HepG2 (cell line): ENCODE measurements around the gene MCEE. TPM values are rescaled to one million over a fixed set of nuclear protein-coding genes. Genes with fewer than 3 reads are reported as not detected.

Source experiments
- ARNTL ChIP-seq: sonication (generic); formaldehyde crosslinking; IDR thresholded peaks from 2 replicates; pipeline ENCODE4 v1.4.0; 2020; ENCODE audit warnings: mild to moderate bottlenecking, missing genetic modification reagents
- FOSL2 ChIP-seq: sonication (generic); formaldehyde crosslinking; IDR thresholded peaks from 2 replicates; pipeline ENCODE4 v1.4.0; 2020; ENCODE audit warnings: missing genetic modification reagents
- GATAD1 ChIP-seq: IDR thresholded peaks from 2 replicates; pipeline ENCODE4 v1.6.1; 2016; ENCODE audit warnings: missing genetic modification reagents, missing compliant biosample characterization
- NR2F6 ChIP-seq, 2 experiments: IDR thresholded peaks; 2 replicates each; pipeline ENCODE4 v1.6.1; 2016; ENCODE audit warnings: antibody characterized with exemption in 1 of 2, mild to moderate bottlenecking in 1 of 2
- ZBTB21 ChIP-seq: sonication (generic); formaldehyde crosslinking; IDR thresholded peaks from 2 replicates; pipeline ENCODE4 v1.4.0; 2020; ENCODE audit warnings: missing genetic modification reagents
- ZNF670 ChIP-seq: sonication (generic); formaldehyde crosslinking; IDR thresholded peaks from 2 replicates; pipeline ENCODE4 v1.8.0; 2022; ENCODE audit warnings: mild to moderate bottlenecking, missing genetic modification reagents, borderline replicate concordance
- polyA plus RNA-seq, 8 experiments: library from polyadenylated mRNA; depleted of rRNA in 3 of 8; stranded (reverse) in 7 of 8; unstranded in 1 of 8; fragments of >200 nt; fragmentation: Illumina TruSeq in 4 of 8; extraction: Trizol in 4 of 8; gene quantifications; 2 replicates each; pipeline versions ENCODE4 v1.2.1 to v1.2.3, GENCODE V29; 2011 to 2016; ENCODE audit warnings: low read depth in 4 of 8, missing spikeins in 1 of 8, mixed read lengths in 1 of 8; ENCODE audit not compliant: insufficient read depth in 1 of 8
- total RNA-seq, 5 experiments: library from RNA; depleted of rRNA; stranded (reverse); fragments of >200 nt; fragmentation: Illumina TruSeq; extraction: Trizol; gene quantifications; 2 replicates each; pipeline ENCODE4 v1.2.3, GENCODE V29; 2016; ENCODE audit warnings: low read depth in 1 of 5
- TF ChIP-seq, protein P1 (sequence below): sonication (generic); formaldehyde crosslinking; IDR thresholded peaks from 2 replicates; pipeline ENCODE4 v1.5.0; 2020; ENCODE audit warnings: mild to moderate bottlenecking, missing genetic modification reagents, borderline replicate concordance
- TF ChIP-seq, protein P2 (sequence below): sonication (generic); formaldehyde crosslinking; IDR thresholded peaks from 2 replicates; pipeline ENCODE4 v1.9.0; 2022; ENCODE audit warnings: missing genetic modification reagents, mild to moderate bottlenecking, borderline replicate concordance
- TF ChIP-seq, protein P3 (sequence below): sonication (generic); formaldehyde crosslinking; IDR thresholded peaks from 2 replicates; pipeline ENCODE4 v1.4.0; 2020; ENCODE audit warnings: mild to moderate bottlenecking, missing genetic modification reagents
- TF ChIP-seq, protein P4 (sequence below): IDR thresholded peaks from 2 replicates; pipeline ENCODE4 v1.6.1; 2016

Gene MCEE
- total and polyA plus RNA-seq, 2 of the 13 experiments (the other 11 are each of a cell fraction or from before 2014, with no cell fraction given), result 32.0 to 66.9 TPM

DNA sequence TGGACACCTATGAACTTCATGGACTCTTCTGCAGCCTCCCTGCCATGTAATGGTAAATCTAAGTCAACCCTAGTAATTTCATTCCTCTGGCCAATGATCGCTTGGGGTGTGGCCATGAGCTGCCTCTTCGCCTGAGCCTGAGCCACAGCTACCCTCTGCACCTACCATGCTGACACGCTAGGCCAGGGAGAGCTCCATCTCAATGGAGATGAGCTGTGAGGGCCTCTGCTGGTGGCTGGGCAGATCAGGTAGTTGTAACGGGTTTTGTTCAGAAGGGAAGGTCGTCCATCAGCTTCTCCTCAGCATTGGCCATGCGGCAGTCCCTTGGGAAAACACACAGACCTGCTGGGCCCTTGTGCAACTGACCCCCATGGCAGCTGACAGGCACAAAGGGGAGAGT is 24.8 kb upstream of the MCEE start (continued):
- TF ChIP-seq, protein P1, sequence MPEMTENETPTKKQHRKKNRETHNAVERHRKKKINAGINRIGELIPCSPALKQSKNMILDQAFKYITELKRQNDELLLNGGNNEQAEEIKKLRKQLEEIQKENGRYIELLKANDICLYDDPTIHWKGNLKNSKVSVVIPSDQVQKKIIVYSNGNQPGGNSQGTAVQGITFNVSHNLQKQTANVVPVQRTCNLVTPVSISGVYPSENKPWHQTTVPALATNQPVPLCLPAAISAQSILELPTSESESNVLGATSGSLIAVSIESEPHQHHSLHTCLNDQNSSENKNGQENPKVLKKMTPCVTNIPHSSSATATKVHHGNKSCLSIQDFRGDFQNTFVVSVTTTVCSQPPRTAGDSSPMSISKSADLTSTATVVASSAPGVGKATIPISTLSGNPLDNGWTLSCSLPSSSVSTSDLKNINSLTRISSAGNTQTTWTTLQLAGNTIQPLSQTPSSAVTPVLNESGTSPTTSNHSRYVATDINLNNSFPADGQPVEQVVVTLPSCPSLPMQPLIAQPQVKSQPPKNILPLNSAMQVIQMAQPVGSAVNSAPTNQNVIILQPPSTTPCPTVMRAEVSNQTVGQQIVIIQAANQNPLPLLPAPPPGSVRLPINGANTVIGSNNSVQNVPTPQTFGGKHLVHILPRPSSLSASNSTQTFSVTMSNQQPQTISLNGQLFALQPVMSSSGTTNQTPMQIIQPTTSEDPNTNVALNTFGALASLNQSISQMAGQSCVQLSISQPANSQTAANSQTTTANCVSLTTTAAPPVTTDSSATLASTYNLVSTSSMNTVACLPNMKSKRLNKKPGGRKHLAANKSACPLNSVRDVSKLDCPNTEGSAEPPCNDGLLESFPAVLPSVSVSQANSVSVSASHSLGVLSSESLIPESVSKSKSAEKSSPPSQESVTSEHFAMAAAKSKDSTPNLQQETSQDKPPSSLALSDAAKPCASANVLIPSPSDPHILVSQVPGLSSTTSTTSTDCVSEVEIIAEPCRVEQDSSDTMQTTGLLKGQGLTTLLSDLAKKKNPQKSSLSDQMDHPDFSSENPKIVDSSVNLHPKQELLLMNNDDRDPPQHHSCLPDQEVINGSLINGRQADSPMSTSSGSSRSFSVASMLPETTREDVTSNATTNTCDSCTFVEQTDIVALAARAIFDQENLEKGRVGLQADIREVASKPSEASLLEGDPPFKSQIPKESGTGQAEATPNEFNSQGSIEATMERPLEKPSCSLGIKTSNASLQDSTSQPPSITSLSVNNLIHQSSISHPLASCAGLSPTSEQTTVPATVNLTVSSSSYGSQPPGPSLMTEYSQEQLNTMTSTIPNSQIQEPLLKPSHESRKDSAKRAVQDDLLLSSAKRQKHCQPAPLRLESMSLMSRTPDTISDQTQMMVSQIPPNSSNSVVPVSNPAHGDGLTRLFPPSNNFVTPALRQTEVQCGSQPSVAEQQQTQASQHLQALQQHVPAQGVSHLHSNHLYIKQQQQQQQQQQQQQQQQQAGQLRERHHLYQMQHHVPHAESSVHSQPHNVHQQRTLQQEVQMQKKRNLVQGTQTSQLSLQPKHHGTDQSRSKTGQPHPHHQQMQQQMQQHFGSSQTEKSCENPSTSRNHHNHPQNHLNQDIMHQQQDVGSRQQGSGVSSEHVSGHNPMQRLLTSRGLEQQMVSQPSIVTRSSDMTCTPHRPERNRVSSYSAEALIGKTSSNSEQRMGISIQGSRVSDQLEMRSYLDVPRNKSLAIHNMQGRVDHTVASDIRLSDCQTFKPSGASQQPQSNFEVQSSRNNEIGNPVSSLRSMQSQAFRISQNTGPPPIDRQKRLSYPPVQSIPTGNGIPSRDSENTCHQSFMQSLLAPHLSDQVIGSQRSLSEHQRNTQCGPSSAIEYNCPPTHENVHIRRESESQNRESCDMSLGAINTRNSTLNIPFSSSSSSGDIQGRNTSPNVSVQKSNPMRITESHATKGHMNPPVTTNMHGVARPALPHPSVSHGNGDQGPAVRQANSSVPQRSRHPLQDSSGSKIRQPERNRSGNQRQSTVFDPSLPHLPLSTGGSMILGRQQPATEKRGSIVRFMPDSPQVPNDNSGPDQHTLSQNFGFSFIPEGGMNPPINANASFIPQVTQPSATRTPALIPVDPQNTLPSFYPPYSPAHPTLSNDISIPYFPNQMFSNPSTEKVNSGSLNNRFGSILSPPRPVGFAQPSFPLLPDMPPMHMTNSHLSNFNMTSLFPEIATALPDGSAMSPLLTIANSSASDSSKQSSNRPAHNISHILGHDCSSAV (CRISPR knock-in tag), result 0 out of 2 replicates have a peak, but pooled peaks have one; percentile 31
- TF ChIP-seq ARNTL (CRISPR knock-in tag) (no peak), NR2F6 (IDR thresholded peaks at IDR 0.05) (no peak), NR2F6 (CRISPR knock-in tag; IDR thresholded peaks at IDR 0.05) (no peak), ZBTB21 (CRISPR knock-in tag) (no peak), ZNF670 (CRISPR knock-in tag) (no peak), FOSL2 (CRISPR knock-in tag) (peak; percentile 30; the same call in 1 of the 2 replicates), GATAD1 (CRISPR knock-in tag) (0 out of 2 replicates have a peak, but pooled peaks have one; percentile 27)
- TF ChIP-seq, protein P2, sequence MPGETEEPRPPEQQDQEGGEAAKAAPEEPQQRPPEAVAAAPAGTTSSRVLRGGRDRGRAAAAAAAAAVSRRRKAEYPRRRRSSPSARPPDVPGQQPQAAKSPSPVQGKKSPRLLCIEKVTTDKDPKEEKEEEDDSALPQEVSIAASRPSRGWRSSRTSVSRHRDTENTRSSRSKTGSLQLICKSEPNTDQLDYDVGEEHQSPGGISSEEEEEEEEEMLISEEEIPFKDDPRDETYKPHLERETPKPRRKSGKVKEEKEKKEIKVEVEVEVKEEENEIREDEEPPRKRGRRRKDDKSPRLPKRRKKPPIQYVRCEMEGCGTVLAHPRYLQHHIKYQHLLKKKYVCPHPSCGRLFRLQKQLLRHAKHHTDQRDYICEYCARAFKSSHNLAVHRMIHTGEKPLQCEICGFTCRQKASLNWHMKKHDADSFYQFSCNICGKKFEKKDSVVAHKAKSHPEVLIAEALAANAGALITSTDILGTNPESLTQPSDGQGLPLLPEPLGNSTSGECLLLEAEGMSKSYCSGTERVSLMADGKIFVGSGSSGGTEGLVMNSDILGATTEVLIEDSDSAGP, result peak; percentile 56
- TF ChIP-seq, protein P3, sequence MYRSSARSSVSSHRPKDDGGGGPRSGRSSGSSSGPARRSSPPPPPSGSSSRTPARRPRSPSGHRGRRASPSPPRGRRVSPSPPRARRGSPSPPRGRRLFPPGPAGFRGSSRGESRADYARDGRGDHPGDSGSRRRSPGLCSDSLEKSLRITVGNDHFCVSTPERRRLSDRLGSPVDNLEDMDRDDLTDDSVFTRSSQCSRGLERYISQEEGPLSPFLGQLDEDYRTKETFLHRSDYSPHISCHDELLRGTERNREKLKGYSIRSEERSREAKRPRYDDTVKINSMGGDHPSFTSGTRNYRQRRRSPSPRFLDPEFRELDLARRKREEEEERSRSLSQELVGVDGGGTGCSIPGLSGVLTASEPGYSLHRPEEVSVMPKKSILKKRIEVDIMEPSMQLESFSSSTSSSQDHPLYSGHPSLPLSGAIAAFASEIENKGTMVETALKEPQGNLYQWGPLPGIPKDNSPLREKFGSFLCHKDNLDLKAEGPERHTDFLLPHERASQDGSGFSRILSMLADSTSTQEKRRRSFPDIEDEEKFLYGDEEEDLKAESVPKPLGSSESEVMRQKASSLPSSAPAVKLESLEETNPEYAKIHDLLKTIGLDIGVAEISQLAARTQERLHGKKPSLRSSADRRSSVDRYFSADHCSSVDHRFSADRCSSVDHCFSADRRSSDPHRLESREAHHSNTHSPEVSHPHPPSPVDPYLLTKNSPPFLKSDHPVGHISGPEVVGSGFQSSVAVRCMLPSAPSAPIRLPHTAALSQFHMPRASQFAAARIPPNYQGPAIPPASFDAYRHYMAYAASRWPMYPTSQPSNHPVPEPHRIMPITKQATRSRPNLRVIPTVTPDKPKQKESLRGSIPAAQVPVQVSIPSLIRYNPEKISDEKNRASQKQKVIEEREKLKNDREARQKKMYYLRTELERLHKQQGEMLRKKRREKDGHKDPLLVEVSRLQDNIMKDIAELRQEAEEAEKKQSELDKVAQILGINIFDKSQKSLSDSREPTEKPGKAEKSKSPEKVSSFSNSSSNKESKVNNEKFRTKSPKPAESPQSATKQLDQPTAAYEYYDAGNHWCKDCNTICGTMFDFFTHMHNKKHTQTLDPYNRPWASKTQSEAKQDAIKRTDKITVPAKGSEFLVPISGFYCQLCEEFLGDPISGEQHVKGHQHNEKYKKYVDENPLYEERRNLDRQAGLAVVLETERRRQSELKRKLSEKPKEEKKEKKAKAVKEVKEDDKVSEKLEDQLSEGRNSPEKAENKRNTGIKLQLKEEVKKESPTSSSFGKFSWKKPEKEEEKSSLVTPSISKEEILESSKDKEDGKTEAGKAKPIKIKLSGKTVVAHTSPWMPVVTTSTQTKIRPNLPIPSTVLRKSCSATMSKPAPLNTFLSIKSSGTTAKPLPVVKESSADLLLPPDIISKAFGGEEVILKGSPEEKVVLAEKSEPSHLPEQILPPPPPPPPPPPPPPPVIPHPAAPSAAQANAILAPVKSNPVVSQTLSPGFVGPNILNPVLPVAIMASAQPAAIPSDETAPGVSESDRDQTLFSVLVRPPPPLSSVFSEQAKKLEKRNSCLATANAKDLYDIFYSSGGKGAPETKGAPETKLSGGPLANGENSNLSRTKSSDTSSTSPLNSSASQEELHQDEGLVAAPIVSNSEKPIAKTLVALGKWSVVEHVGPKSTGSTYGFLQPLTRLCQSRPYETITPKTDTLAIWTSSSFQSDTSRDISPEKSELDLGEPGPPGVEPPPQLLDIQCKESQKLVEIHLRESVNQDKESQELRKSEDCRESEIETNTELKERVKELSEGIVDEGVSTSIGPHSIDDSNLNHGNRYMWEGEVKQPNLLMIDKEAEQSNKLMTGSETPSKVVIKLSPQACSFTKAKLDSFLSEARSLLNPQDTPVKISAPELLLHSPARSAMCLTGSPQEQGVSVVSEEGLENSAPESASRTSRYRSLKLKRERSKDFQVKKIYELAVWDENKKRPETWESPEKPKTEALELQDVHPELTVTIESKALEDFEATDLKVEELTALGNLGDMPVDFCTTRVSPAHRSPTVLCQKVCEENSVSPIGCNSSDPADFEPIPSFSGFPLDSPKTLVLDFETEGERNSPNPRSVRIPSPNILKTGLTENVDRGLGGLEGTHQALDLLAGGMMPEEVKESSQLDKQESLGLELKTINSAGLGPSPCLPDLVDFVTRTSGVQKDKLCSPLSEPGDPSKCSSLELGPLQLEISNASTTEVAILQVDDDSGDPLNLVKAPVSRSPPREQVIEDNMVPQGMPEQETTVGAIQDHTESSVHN (CRISPR knock-in tag), result no peak
- TF ChIP-seq, protein P4, sequence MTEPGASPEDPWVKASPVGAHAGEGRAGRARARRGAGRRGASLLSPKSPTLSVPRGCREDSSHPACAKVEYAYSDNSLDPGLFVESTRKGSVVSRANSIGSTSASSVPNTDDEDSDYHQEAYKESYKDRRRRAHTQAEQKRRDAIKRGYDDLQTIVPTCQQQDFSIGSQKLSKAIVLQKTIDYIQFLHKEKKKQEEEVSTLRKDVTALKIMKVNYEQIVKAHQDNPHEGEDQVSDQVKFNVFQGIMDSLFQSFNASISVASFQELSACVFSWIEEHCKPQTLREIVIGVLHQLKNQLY (CRISPR knock-in tag), result no peak
